ENCODE results near the gene SLC16A6.

Gene SLC16A6

DNA sequence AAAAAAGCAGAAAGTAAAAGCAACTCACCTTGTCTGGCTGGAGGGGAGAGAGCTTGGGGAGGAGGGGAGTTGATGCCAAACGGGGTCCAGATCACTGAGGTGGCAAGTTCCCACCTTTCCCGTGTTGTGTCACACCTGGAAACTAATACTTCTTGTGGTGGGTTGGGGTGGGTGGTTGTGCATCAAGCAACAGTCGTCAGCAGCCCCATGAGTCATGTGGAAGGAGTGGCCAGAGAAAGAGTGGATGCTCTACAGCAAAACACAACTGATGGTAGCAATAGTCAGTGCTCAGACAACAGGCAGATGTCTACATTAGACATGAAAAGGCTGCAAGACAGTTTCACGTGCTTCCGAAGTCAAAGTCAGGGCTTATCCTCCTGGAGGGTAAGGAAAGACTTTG, 35.8 kb upstream of the SLC16A6 start:
- FAIRE-seq (no peak), DNase-seq (ENCODE audit: insufficient read length, low spot score) (no peak)
- TF ChIP-seq, protein P1, sequence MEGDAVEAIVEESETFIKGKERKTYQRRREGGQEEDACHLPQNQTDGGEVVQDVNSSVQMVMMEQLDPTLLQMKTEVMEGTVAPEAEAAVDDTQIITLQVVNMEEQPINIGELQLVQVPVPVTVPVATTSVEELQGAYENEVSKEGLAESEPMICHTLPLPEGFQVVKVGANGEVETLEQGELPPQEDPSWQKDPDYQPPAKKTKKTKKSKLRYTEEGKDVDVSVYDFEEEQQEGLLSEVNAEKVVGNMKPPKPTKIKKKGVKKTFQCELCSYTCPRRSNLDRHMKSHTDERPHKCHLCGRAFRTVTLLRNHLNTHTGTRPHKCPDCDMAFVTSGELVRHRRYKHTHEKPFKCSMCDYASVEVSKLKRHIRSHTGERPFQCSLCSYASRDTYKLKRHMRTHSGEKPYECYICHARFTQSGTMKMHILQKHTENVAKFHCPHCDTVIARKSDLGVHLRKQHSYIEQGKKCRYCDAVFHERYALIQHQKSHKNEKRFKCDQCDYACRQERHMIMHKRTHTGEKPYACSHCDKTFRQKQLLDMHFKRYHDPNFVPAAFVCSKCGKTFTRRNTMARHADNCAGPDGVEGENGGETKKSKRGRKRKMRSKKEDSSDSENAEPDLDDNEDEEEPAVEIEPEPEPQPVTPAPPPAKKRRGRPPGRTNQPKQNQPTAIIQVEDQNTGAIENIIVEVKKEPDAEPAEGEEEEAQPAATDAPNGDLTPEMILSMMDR (IDR thresholded peaks at IDR 0.05; ENCODE audit: insufficient read depth, missing control alignments) = no peak

DNA sequence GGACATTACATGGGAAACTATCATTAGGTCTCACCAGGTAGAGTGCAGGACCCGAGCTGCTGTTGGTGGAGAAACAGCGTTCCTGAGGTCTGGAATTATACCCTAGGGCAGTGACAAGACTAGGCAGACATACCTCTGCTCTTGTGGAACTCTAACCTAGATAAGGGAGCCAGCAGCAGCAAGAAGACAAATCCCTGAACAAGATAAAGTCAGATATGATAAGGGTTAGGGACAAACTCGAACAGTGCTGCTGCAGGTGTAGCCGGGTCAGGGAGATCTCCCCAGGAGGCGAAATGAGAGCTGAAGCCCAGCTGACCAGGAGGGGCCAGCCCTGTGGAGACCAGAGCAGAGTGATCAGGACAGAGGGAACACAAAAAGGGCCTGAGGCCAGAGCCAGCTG, 35.0 kb upstream of the SLC16A6 start:
- TF ChIP-seq, protein P1 (IDR thresholded peaks at IDR 0.05; ENCODE audit: insufficient read depth, missing control alignments) = no peak
- DNase-seq (ENCODE audit: insufficient read length, low spot score) (no peak), FAIRE-seq (no peak)

DNA sequence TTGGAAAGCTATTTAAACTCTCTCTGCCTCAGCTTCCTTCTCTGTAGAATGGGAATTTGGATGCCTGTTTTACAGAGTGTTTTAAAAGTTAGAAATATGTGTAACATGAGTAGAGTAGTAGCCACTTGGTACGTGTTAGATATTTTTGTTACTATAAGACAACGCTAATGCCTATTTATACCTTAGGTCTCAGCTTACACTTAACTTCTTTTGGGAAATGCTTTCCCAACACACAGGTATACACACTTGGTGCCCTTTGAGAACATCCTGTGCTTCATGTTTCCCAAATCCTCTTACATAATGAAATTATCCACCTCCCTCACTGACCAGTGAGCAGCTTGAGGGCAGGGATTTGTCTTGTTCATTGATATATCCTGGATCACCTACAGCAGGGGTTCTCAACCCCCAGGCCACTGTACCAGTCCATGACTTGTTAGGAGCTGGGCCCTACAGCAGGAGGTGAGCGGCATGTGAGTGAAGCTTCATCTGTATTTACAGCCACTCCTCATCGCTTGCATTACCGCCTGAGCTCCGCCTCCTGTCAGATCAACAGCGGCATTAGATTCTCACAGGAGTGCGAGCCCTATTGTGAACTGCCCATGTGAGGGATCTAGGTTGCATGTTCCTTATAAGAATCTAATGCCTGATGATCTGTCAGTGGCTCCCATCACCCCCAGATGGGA, 33.9 kb upstream of the SLC16A6 start:
- DNase-seq (ENCODE audit: insufficient read length, low spot score) (no peak), FAIRE-seq (no peak)
- TF ChIP-seq, protein P1 (IDR thresholded peaks at IDR 0.05; ENCODE audit: insufficient read depth, missing control alignments) = no peak

DNA sequence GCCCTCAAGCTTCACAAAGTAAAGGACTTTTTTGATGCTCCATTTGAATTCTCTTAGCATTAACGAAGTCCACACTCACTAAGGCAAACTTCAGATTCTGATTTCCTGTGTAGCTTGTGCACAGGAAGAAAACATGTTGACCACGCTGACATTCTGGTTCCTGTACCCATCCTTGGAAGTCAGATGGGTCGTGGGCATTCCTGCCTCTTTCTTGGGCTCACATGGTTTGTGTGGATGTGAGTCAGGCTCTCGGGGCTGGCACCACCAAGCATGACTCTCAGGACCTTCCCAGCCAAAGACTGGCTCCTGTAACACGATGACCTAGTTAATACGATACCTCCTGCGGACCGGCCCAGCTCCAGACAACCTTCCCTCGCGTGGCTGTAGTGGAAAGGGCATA, 33.2 kb upstream of the SLC16A6 start:
- DNase-seq (ENCODE audit: insufficient read length, low spot score) (no peak), FAIRE-seq (no peak)
- TF ChIP-seq, protein P1 (IDR thresholded peaks at IDR 0.05; ENCODE audit: insufficient read depth, missing control alignments) = no peak

DNA sequence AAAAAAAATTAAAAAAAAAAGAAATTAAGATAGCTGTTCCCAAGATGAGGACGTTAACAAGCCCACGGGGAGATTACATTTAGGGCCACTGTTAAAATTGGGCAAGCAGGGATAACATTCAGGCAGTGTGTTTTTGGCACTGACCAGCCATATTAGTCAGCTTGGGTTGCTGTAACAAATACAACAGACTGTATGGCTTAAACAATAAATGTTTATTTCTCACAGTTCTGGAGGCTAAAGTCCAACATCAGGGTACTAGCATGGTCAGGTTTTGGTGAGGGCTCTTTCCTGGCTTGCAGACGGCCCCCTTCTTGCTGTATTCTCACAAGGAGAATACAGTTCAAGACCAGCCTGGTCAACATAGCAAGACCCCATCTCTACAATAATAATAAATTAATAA, 31.7 kb upstream of the SLC16A6 start:
- DNase-seq (ENCODE audit: insufficient read length, low spot score) = no peak
- no peak for FAIRE-seq
- TF ChIP-seq, protein P1 (IDR thresholded peaks at IDR 0.05; ENCODE audit: insufficient read depth, missing control alignments) = no peak

DNA sequence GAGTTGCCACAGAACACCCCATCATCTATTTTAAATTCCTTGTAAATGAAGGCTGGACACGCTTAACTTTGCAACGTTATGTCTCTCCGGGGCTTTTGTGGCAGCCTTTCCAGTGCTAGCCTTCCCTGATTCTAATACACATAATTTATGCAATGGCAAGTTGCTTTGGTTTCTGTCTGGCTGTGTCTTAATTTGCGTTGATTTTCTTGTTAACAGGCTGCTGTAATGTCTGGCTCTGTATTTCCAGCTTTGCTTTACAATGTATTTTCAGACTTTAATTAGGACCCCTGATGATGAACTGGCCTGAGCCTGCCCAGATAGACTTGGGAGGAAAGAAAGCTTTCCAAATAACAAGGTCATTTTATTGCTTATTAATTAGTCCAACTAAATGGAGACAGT, 30.6 kb upstream of the SLC16A6 start:
- FAIRE-seq (no peak), DNase-seq (ENCODE audit: insufficient read length, low spot score) (no peak)
- TF ChIP-seq, protein P1 (IDR thresholded peaks at IDR 0.05; ENCODE audit: insufficient read depth, missing control alignments) = no peak

DNA sequence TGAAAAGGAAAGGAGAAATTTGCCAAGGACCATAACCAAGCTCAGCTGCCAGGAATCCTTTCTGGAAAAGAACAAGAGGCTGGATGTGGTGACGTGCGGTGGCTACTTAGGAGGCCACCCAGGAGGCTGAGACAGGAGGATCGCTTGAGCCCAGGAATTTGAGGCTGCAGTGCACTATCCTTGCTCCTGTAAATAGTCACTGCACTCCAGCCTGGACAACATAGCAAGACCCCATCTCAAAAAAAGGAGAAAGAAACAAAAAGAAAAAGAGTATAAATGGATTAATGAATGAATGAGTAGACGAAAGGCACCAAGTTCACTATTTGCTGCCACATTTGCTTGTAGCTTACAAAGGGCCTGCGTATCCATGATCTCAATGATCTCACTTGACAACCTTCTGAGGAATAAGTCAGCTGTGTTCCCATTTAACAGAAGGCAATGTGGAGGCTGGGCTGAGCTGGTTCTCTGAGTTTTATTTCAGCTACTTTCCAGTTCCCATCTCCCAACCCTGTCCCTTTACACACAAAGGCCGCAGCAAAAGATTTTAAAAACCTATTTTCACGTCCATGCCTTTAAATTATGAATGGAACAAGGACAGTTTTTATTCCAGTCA, 30.1 kb upstream of the SLC16A6 start:
- TF ChIP-seq, protein P1 (IDR thresholded peaks at IDR 0.05; ENCODE audit: insufficient read depth, missing control alignments) = no peak
- FAIRE-seq = no peak
- no peak for DNase-seq (ENCODE audit: insufficient read length, low spot score)

Data from D721Med (cell line).